HepG2 (cell line): ENCODE data around the gene FRK. TPM values are rescaled to one million over a fixed set of nuclear protein-coding genes. Genes with fewer than 3 reads are reported as not detected.

Experiments
- ATAC-seq: fragments of 200-7000 bp; cut with Tn5 transposase; 3 replicates; pipeline ENCODE4 v1.9.1; 2020; ENCODE audit warnings: mild to moderate bottlenecking, moderate library complexity
- BruUV-seq: library from RNA; stranded (reverse); fragments of 400-500 nt; replicated peaks from 2 replicates; lab custom pipeline; 2021; lab: Mats Ljungman, UMichigan
- CTCF ChIA-PET: fragments of 300-600 bp; formaldehyde crosslinking; extraction: SDS; loops from one replicate; lab custom pipeline; 2021; ENCODE audit warnings: low total read pairs, inconsistent platforms, low intra/inter-chr PET ratio; lab: Yijun Ruan, JAX
- POLR2A ChIA-PET: fragments of 350-600 bp; sonication (Branson Sonifier 250); formaldehyde crosslinking; loops from one replicate; lab custom pipeline; 2020; ENCODE audit warnings: antibody characterized with exemption, inconsistent platforms; lab: Yijun Ruan, JAX
- DNase-seq: peaks from one replicate; pipeline ENCODE4 v3.0.0-alpha.2; 2015; ENCODE audit warnings: low spot score
- FAIRE-seq: peaks from 3 replicates; lab custom pipeline; 2011; peaks lifted over from hg19 to GRCh38; lab: Jason Lieb, UNC
- H2AFZ ChIP-seq: one replicate; pipeline ENCODE4 v1.6.1; 2011; ENCODE audit warnings: low read length, inconsistent platforms
- H3K27ac ChIP-seq: fragments of 300-600 bp; 3 replicates; pipeline ENCODE4 v1.8.0; 2011; ENCODE audit warnings: mixed run types, mild to moderate bottlenecking, mixed read lengths, low read length, inconsistent platforms; ENCODE audit not compliant: insufficient read depth; ENCODE audit errors: extremely low read length
- H3K27me3 ChIP-seq, 2 experiments: fragments of 200-600 bp in 1 of 2; 2 replicates in 1 of 2; 3 replicates in 1 of 2; pipeline versions ENCODE4 v1.6.0 to v1.8.0; 2011; ENCODE audit warnings: low read length in 2 of 2, mild to moderate bottlenecking in 2 of 2, moderate library complexity in 2 of 2, inconsistent platforms in 1 of 2; ENCODE audit not compliant: insufficient read depth in 2 of 2, control insufficient read depth in 1 of 2
- H3K36me3 ChIP-seq, 2 experiments: fragments of 200-600 bp in 1 of 2; replicated peaks in 1 of 2; 2 replicates in 1 of 2; 3 replicates in 1 of 2; pipeline versions ENCODE4 v1.5.1 to v1.8.0; 2011; ENCODE audit warnings: low read length in 2 of 2, inconsistent platforms in 1 of 2; ENCODE audit not compliant: insufficient read depth in 2 of 2, control insufficient read depth in 1 of 2
- H3K4me1 ChIP-seq: 2 replicates; pipeline ENCODE4 v1.5.1; 2012; ENCODE audit warnings: low read length, inconsistent platforms; ENCODE audit not compliant: insufficient read depth
- H3K4me2 ChIP-seq: 2 replicates; pipeline ENCODE4 v1.6.0; 2011; ENCODE audit warnings: low read depth, low read length, inconsistent platforms
- H3K4me3 ChIP-seq, 3 experiments: fragments of 200-600 bp in 1 of 3; sonication (generic), shearing (Covaris generic) in 1 of 3; replicated peaks in 1 of 3; 2 replicates each; pipeline ENCODE4 v1.5.1; 2011 to 2016; ENCODE audit warnings: low read length in 3 of 3, inconsistent platforms in 2 of 3, low read depth in 2 of 3, mild to moderate bottlenecking in 2 of 3, control low read depth in 1 of 3, mixed read lengths in 1 of 3; ENCODE audit not compliant: insufficient read depth in 1 of 3
- H3K79me2 ChIP-seq: one replicate; pipeline ENCODE4 v1.6.1; 2011; ENCODE audit warnings: low read length, inconsistent platforms; ENCODE audit not compliant: insufficient read depth
- H3K9ac ChIP-seq: 2 replicates; pipeline ENCODE4 v1.6.0; 2011; ENCODE audit warnings: mild to moderate bottlenecking, low read depth, low read length, inconsistent platforms; ENCODE audit not compliant: insufficient read depth
- H3K9me3 ChIP-seq: 2 replicates; pipeline ENCODE4 v1.5.1; 2012; ENCODE audit warnings: mild to moderate bottlenecking, low read length
- H4K20me1 ChIP-seq: 2 replicates; pipeline ENCODE4 v1.6.0; 2011; ENCODE audit warnings: inconsistent platforms, mild to moderate bottlenecking, low read length, moderate library complexity; ENCODE audit not compliant: insufficient read depth
- GPN1 ChIP-seq: sonication (generic); formaldehyde crosslinking; IDR thresholded peaks from 2 replicates; pipeline ENCODE4 v1.5.1; 2020; ENCODE audit warnings: missing genetic modification reagents, borderline replicate concordance
- MBNL3 ChIP-seq: fragments of 250-450 bp; sonication (Bioruptor Pico); conservative IDR thresholded peaks from 2 replicates; pipeline ENCODE4 v1.8.0; 2022; ENCODE audit warnings: mild to moderate bottlenecking, inconsistent platforms
- RBAK ChIP-seq: sonication (generic); formaldehyde crosslinking; IDR thresholded peaks from 2 replicates; pipeline ENCODE4 v1.5.1; 2020; ENCODE audit warnings: mild to moderate bottlenecking, missing genetic modification reagents
- SNAPC2 ChIP-seq: sonication (generic); formaldehyde crosslinking; IDR thresholded peaks from 2 replicates; pipeline ENCODE4 v1.8.1; 2022; ENCODE audit warnings: mild to moderate bottlenecking, missing genetic modification reagents
- TRIM24 ChIP-seq: sonication (generic); formaldehyde crosslinking; IDR thresholded peaks from 2 replicates; pipeline ENCODE4 v1.8.0; 2022; ENCODE audit warnings: mild to moderate bottlenecking, missing genetic modification reagents
- TSC22D2 ChIP-seq: sonication (generic); formaldehyde crosslinking; IDR thresholded peaks from 2 replicates; pipeline ENCODE4 v1.5.1; 2020; ENCODE audit warnings: missing genetic modification reagents, mild to moderate bottlenecking, borderline replicate concordance
- ZFP90 ChIP-seq: sonication (generic); formaldehyde crosslinking; IDR thresholded peaks from 2 replicates; pipeline ENCODE4 v1.8.0; 2022; ENCODE audit warnings: missing genetic modification reagents, mild to moderate bottlenecking, inconsistent platforms, borderline replicate concordance
- ZNF12 ChIP-seq: sonication (generic); formaldehyde crosslinking; IDR thresholded peaks from 2 replicates; pipeline ENCODE4 v1.5.0; 2020; ENCODE audit warnings: missing genetic modification reagents
- ZNF567 ChIP-seq: sonication (generic); formaldehyde crosslinking; IDR thresholded peaks from 2 replicates; pipeline ENCODE4 v1.8.1; 2023; ENCODE audit warnings: mild to moderate bottlenecking, missing genetic modification reagents, borderline replicate concordance
- ZNF577 ChIP-seq: sonication (generic); formaldehyde crosslinking; IDR thresholded peaks from 2 replicates; pipeline ENCODE4 v1.4.0; 2020; ENCODE audit warnings: mild to moderate bottlenecking, low read depth, missing genetic modification reagents, borderline replicate concordance
- WGBS: methylation state at CpG from one replicate; pipeline ENCODE4 v1.1.6; 2017; ENCODE audit warnings: low lambda C conversion rate; 5-methylcytosine and 5-hydroxymethylcytosine counted together
- in situ Hi-C: cut with HindIII; loops from 2 replicates; pipeline ENCODE4 v1.10.0; 2017; ENCODE audit warnings: low pct_unique_long_range_greater_than_20kb; ENCODE audit not compliant: extremely low pct_ligation_motif_present
- intact Hi-C: fragments of 100-400 bp; cut with micrococcal nuclease; formaldehyde crosslinking; loops from one replicate; pipeline ENCODE4 v1.10.0; 2022; ENCODE audit not compliant: unreplicated experiment
- polyA plus RNA-seq, 8 experiments: library from polyadenylated mRNA; depleted of rRNA in 3 of 8; stranded (reverse) in 7 of 8; unstranded in 1 of 8; fragments of >200 nt; fragmentation: Illumina TruSeq in 4 of 8; extraction: Trizol in 4 of 8; gene quantifications; 2 replicates each; pipeline versions ENCODE4 v1.2.1 to v1.2.3, GENCODE V29; 2011 to 2016; ENCODE audit warnings: low read depth in 4 of 8, missing spikeins in 1 of 8, mixed read lengths in 1 of 8; ENCODE audit not compliant: insufficient read depth in 1 of 8
- total RNA-seq, 5 experiments: library from RNA; depleted of rRNA; stranded (reverse); fragments of >200 nt; fragmentation: Illumina TruSeq; extraction: Trizol; gene quantifications; 2 replicates each; pipeline ENCODE4 v1.2.3, GENCODE V29; 2016; ENCODE audit warnings: low read depth in 1 of 5
- TF ChIP-seq, protein P1 (sequence below): sonication (generic); formaldehyde crosslinking; IDR thresholded peaks from 2 replicates; pipeline ENCODE4 v1.5.1; 2020; ENCODE audit warnings: mild to moderate bottlenecking, missing genetic modification reagents, moderate library complexity
- TF ChIP-seq, protein P2 (sequence below): IDR thresholded peaks from 2 replicates; pipeline ENCODE4 v1.4.0; 2020; ENCODE audit warnings: mild to moderate bottlenecking, missing genetic modification reagents

Gene FRK
- total and polyA plus RNA-seq, 2 of the 13 experiments (the other 11 are each of a cell fraction or from before 2014, with no cell fraction given), result 1.3 to 2.9 TPM

DNA sequence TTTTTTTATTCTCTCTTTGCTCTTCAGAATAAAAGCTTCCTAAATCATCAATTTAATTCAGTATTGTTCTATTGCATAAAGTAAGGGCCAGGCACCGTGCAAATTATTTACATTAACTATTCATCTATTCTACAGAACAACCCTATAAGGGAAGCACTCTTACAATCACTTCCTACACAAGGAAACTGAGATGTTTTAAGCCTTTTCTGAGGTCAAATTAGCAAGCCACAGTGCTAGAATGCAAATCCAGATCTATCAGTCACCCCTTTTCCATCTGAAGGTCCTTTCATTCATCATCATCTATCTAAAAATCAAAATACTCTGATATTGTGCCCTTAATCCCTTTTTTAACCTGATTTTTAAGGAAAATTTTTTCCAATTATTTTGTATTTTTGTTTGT is 31.2 kb downstream of the FRK start:
- ChIA-PET CTCF (no interaction called here), POLR2A (no interaction called here)
- no peaks in the 10 kb centered on the region for H3K36me3 ChIP-seq
- in situ Hi-C loops, result no loop called here
- no peak overlapping the region for H2AFZ ChIP-seq
- H3K9me3 ChIP-seq, result no peaks in the 10 kb centered on the region
- DNase-seq, result no peak
- FAIRE-seq, result no peak
- H3K27ac ChIP-seq, result no peak overlapping the region
- no peak overlapping the region for H3K4me2 ChIP-seq
- peaks cover 11% of the 10 kb centered on the region for H3K4me1 ChIP-seq
- H3K9ac ChIP-seq, result no peak overlapping the region
- intact Hi-C loops, result no loop called here
- no peak overlapping the region for H3K4me3 ChIP-seq
- H4K20me1 ChIP-seq, result no peaks in the 10 kb centered on the region
- TF ChIP-seq TRIM24 (CRISPR knock-in tag), result no peak
- no peak for TF ChIP-seq MBNL3 (CRISPR knock-in tag)
- no peak for TF ChIP-seq ZNF577 (CRISPR knock-in tag)
- no peak for TF ChIP-seq SNAPC2 (CRISPR knock-in tag)
- TF ChIP-seq TSC22D2, result no peak
- no peak for TF ChIP-seq ZFP90 (CRISPR knock-in tag)
- TF ChIP-seq, protein P1, sequence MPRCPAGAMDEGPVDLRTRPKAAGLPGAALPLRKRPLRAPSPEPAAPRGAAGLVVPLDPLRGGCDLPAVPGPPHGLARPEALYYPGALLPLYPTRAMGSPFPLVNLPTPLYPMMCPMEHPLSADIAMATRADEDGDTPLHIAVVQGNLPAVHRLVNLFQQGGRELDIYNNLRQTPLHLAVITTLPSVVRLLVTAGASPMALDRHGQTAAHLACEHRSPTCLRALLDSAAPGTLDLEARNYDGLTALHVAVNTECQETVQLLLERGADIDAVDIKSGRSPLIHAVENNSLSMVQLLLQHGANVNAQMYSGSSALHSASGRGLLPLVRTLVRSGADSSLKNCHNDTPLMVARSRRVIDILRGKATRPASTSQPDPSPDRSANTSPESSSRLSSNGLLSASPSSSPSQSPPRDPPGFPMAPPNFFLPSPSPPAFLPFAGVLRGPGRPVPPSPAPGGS (CRISPR knock-in tag), result no peak
- H3K79me2 ChIP-seq, result peaks cover 17% of the 10 kb centered on the region
- ATAC-seq, result no peak
- whole genome bisulfite sequencing, result 98% methylated on average over 1 of the region's 1 CpG
- BruUV-seq, result no TSS peak
- no peaks in the 10 kb centered on the region for H3K27me3 ChIP-seq

DNA sequence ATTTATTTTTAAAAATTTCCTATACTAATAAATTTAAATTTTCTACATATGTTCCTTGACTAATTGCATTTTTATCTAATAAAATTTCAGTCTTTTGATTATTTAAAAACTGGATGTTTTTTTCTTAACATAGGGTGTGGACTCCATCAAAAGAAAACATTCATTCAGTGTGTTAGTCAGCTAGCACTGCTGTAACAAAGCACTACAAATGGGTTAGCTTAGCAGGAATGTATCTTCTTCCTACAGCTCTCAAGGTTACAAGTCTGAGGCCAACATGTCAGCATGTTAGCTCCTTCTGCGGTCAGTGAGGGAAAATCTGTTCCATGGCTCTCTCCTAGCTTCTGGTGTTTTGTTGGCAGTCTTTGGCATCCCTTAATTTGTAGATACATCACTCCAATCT is 32.5 kb downstream of the FRK start:
- no TSS peak for BruUV-seq
- intact Hi-C loops, result no loop called here
- ChIA-PET POLR2A (interaction anchor here (0.9 kb wide), 1 partner anchor 20 kb away, joined by 3 read pairs; no protein-coding TSS in a partner anchor), CTCF (no interaction called here)
- DNase-seq (no peak), FAIRE-seq (no peak)
- Histone ChIP-seq H3K9ac (no peak overlapping the region), H3K27me3 (no peaks in the 10 kb centered on the region), H3K4me2 (no peak overlapping the region), H3K36me3 (no peaks in the 10 kb centered on the region), H3K4me1 (no peaks in the 10 kb centered on the region), H3K9me3 (no peaks in the 10 kb centered on the region), H3K4me3 (no peak overlapping the region)
- WGBS, result 100% methylated on average over 1 of the region's 1 CpG
- in situ Hi-C loops, result no loop called here
- TF ChIP-seq ZNF12 (CRISPR knock-in tag) (peak; percentile 52; the same call in 1 of the 2 replicates), RBAK (CRISPR knock-in tag) (peak; percentile 82; the same call in 1 of the 2 replicates), GPN1 (no peak), ZNF567 (CRISPR knock-in tag) (no peak)
- TF ChIP-seq, protein P2, sequence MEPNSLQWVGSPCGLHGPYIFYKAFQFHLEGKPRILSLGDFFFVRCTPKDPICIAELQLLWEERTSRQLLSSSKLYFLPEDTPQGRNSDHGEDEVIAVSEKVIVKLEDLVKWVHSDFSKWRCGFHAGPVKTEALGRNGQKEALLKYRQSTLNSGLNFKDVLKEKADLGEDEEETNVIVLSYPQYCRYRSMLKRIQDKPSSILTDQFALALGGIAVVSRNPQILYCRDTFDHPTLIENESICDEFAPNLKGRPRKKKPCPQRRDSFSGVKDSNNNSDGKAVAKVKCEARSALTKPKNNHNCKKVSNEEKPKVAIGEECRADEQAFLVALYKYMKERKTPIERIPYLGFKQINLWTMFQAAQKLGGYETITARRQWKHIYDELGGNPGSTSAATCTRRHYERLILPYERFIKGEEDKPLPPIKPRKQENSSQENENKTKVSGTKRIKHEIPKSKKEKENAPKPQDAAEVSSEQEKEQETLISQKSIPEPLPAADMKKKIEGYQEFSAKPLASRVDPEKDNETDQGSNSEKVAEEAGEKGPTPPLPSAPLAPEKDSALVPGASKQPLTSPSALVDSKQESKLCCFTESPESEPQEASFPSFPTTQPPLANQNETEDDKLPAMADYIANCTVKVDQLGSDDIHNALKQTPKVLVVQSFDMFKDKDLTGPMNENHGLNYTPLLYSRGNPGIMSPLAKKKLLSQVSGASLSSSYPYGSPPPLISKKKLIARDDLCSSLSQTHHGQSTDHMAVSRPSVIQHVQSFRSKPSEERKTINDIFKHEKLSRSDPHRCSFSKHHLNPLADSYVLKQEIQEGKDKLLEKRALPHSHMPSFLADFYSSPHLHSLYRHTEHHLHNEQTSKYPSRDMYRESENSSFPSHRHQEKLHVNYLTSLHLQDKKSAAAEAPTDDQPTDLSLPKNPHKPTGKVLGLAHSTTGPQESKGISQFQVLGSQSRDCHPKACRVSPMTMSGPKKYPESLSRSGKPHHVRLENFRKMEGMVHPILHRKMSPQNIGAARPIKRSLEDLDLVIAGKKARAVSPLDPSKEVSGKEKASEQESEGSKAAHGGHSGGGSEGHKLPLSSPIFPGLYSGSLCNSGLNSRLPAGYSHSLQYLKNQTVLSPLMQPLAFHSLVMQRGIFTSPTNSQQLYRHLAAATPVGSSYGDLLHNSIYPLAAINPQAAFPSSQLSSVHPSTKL, result no peak
- TF ChIP-seq, all 625 proteins: peak for 2
- Histone ChIP-seq H3K79me2 (peaks cover 10% of the 10 kb centered on the region), H3K27ac (no peak overlapping the region), H4K20me1 (no peaks in the 10 kb centered on the region), H2AFZ (no peak overlapping the region)
- no peak for ATAC-seq
